GM21515 (cell line): ENCODE data around the gene CDC42BPG.

Source experiments
- ATAC-seq: cut with Tn5 transposase; IDR thresholded peaks from one replicate; pipeline ENCODE4 v1.9.1; 2021; ENCODE audit not compliant: unreplicated experiment

CDC42BPG gene

GRCh38 chr11:64793271-64794160 is 50.9 kb downstream of the CDC42BPG start:
- no peak for ATAC-seq

DNA sequence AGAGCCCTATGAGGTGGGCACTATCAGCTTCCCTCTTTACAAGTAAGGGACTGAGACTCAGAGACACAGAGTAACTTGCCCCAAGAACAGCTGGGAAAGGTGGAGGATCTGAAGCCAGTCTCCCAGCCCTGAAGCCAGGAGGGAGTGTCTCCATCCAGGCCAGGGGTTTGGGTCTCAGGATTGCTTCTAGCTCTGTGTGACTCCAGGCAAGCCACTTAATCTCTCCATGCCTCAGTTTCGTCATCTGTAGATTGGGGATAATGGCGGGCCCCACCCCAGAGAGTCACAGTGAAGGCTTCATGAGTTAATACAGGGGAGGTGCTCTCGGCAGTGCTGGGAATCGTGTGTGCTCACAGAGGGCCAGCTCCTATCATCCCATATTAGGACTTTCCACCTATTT is 52.0 kb downstream of the CDC42BPG start:
- no peak for ATAC-seq

DNA sequence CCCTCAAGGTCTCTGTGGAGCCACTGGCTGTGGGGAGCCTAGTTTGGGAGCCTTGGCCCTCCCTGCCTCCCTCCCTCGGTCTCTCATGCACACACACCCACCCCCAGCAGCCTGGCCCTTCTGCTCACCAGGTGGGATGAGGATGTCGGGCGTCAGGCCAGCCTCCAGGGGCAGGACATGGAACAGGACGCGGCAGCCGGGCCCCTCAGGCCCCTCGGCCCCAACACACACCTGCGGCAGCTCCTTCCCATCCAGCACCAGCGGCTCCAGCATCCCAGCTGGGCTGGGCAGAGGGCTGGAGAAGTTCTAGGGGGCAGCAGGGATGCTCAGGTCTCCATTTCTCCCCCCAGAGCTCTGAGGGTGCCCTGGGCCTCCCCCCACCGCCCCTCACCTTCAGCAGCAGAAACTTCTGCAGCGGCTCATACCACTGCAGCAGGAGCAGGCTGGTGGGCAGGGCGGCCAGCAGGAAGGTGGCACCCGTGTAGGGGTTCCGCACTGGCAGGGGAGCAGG is 52.6 kb downstream of the CDC42BPG start:
- no peak for ATAC-seq

GRCh38 chr11:64790205-64791095 is 54.0 kb downstream of the CDC42BPG start:
- no peak for ATAC-seq

DNA sequence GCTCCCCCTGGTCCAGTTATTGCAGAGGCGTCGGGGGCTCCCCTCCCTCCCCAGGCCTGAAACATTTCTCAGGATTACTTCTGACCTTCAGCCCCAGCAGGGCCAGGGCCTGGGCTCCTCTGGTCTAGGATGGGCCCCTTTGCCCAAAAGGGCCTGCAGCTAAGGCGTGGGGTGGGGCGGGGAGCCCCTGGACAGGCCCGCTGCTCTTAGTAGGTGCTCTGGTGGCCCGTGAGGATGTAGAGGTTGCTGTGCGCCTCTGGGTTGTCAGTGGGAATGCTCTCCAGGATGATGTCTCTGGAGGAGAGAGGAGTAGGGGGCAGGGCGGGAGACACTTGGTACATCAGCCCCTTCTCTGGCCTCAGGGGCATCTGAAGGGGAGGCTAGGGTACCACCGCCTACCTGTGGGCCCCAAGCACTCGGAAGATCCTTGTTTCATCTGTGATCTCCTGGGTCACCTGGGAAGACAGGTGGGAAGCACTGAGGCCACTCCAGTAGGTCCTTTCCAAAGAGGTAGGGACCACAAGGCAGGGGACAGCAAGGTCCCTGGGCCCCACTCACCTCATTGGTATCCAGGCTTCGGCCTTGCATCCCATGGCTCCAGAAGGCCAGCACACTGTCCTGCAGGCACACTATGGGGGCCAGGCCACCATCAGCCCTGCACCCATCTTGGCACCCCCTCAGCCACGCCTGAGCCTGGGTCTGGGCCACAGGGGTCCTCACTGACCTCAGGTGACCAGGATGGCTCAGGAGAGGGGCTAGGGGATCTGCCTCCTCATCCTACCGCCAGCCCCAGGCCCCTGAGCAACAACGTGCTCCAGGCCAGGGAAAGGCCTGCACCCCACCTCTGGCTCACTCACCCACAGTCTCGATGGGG is 54.9 kb downstream of the CDC42BPG start:
- ATAC-seq: no peak

- no peak for ATAC-seq
Measured at GRCh38 chr11:64788321-64789215, 55.9 kb downstream of the CDC42BPG start.

DNA sequence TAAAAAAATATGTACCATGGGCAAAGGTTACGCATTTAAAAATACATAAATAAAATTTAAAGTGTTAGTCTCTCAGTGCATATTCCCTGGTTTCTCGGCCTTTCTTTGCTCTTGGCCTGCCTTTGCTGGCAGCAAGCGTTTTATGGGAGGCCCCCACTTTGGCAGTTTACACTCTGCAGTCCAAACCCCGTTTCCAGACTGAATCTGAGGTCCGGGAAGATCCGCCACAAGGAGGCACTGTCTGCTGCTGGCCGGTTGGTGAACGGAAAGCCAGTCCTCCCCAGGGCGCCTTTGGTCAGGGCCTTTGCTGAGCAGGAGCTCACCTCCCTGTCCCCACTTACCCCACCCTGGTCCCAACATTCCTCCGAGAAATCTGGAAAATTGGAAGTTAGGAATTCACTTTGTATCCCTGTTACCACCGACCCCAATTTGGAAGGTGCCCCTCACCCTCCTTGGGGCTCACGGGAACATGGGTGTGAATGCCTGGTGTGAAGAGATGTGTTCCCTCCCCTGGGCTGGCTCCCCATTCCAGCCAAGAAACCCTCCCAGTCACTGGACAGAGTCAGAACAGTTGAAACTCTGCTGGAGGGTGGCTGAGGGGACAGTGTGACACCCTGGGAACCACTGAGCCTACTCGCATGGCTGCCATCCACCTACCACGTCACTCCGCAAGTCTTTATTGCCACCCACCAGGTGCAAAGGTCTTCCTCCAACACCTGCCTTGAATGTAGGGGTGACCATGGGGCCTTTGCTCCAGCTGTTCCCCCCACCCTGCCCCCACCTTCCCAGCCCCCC is 56.7 kb downstream of the CDC42BPG start:
- ATAC-seq: no peak

GRCh38 chr11:64786308-64786707 is 58.1 kb downstream of the CDC42BPG start:
- no peak for ATAC-seq

GRCh38 chr11:64784813-64785581 is 59.5 kb downstream of the CDC42BPG start:
- no peak for ATAC-seq

- ATAC-seq: peak; percentile 78
Measured at GRCh38 chr11:64778473-64779298, 65.8 kb downstream of the CDC42BPG start, which contains the start of gene SF1. TSS of gene SF1 (minus strand) at chr11:64778542. CDS start at chr11:64778392, 150 bp downstream.

GRCh38 chr11:64778223-64778472 is 66.3 kb downstream of the CDC42BPG start:
- no peak for ATAC-seq

DNA sequence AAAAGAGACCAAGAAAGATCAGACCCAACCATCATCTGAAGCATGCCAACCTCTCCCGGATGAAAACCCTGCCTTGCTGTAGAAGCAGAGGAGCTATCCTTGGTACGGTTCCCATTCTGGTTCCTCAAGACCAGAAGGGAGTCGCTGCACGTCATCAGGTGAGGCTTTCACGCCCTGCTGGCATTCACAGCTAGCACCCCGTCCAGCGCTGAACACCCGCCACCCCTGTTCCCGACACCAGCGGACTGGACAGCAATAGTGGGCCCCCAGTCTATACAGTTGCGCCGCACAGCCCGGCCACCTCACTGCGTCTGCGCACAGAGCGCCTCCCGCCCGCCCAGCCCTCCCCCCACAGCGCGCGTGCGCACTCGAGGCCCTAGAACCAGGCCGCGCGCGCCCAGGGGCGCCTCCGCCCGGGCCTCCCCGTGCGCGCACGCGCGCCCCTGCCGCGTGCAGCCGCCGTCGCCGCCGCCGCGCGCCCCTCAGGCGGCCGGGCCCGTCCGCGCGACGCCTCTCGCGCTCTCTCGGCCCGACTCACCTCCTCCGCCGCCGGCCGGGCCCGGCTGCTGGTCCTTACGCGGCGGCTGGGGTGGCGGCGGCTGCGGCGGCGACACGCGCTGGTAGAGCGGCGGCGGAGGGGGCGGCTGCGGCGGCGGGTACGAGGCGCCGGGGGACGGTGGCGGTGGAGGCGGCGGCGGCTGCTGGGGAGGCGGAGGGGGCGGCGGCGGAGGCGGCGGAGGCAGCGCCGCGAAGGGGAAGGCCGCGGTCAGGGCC is 66.8 kb downstream of the CDC42BPG start:
- no peak for ATAC-seq

DNA sequence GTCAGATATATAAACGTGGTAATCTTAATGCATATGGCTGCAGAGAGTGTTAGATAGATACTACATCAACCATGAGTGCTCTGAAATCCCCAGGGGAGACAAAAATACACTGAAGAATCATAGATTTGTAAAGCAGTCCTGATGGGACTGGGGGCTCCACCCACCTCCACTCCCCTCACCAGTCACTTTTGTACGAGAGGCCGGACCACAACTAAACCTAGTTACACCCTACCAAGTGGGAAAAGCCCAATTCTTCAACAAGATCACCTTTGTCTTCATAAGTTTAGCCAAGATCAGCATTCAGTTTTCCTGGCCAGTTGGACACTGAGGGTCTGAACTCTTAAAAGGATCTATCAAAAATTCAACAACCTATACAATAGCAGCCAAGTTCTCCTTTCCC is 67.6 kb downstream of the CDC42BPG start:
- ATAC-seq: no peak

DNA sequence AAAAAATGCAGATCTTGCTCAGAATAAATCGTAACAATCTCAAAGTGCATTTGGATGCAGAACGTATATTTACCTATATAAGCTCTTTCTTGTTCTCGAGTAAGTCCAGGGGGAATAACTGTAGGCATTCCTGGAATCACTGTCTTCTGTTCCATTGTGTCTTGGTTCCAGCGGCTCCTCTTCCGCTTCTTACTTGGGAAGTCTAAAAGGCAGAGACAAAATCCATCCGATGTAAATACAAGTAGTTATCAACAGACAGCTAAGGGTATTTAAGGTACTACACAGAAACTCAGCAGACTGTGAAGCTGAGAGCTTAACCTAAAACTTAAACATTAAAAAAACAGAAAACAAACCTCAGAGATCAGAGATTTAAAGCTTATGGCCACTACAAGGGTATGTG is 68.0 kb downstream of the CDC42BPG start:
- no peak for ATAC-seq

DNA sequence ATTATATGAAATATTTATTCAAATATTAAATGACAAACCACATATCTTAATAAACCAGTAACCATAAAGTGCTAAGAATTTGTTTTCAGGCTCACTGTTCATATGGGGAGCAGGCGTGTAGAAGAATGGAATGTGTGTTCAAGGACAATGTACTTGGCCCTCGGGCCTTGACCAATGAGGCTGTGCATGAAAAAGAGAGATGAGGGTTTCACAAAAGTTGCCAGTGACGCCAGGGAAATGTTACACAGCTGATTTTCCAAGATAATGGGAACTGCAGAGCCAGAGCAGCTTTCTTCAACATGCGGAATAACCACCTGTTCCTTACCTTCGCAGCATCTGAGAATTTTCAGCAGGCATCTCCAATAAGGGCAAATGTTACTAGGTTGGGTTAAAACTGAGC is 70.3 kb downstream of the CDC42BPG start:
- ATAC-seq: no peak
